HUES64 (cell line): ENCODE data around the gene SV2B.

Experiments used
- H3K27ac ChIP-seq: 2 replicates; pipeline ENCODE4 v1.7.0; 2013; ENCODE audit warnings: low read depth, low read length, inconsistent platforms
- H3K27me3 ChIP-seq: 2 replicates; pipeline ENCODE4 v1.6.1; 2013; ENCODE audit warnings: mild to moderate bottlenecking, low read length; ENCODE audit not compliant: insufficient read depth
- H3K36me3 ChIP-seq: 2 replicates; pipeline ENCODE4 v1.6.1; 2013; ENCODE audit warnings: mild to moderate bottlenecking, low read length; ENCODE audit not compliant: insufficient read depth
- H3K4me1 ChIP-seq: 2 replicates; pipeline ENCODE4 v1.6.1; 2013; ENCODE audit warnings: mild to moderate bottlenecking, low read length, moderate library complexity; ENCODE audit not compliant: insufficient read depth
- H3K4me3 ChIP-seq: 2 replicates; pipeline ENCODE4 v1.5.1; 2013; ENCODE audit warnings: mild to moderate bottlenecking, low read length, moderate library complexity
- H3K9ac ChIP-seq: 2 replicates; pipeline ENCODE4 v1.6.1; 2013; ENCODE audit warnings: mild to moderate bottlenecking, low read depth, low read length
- H3K9me3 ChIP-seq: 2 replicates; pipeline ENCODE4 v1.6.1; 2013; ENCODE audit warnings: low read depth, low read length; ENCODE audit not compliant: insufficient read depth
- WGBS: fragments of 150-250, 120-280 bp; methylation state at CpG from one replicate; pipeline ENCODE4 v1.1.7; 2013; ENCODE audit warnings: missing lambda C conversion rate; 5-methylcytosine and 5-hydroxymethylcytosine counted together

Gene SV2B

GRCh38 chr15:91238644-91239425 lies 138.8 kb downstream of the SV2B start:
- no peak overlapping the region for H3K27ac ChIP-seq
- no peak overlapping the region for H3K4me3 ChIP-seq
- no peaks in the 10 kb centered on the region for H3K4me1 ChIP-seq
- H3K27me3 ChIP-seq, result peaks cover 5% of the 10 kb centered on the region
- H3K9ac ChIP-seq, result no peak overlapping the region
- WGBS, result 91% methylated on average over 10 of the region's 10 CpGs
- no peaks in the 10 kb centered on the region for H3K36me3 ChIP-seq
- H3K9me3 ChIP-seq, result no peaks in the 10 kb centered on the region

GRCh38 chr15:91243826-91244225 lies 143.8 kb downstream of the SV2B start:
- Histone ChIP-seq H3K27ac (no peak overlapping the region), H3K9me3 (no peaks in the 10 kb centered on the region), H3K36me3 (no peaks in the 10 kb centered on the region), H3K9ac (no peak overlapping the region), H3K4me3 (no peak overlapping the region), H3K4me1 (no peaks in the 10 kb centered on the region), H3K27me3 (peaks cover 5% of the 10 kb centered on the region)
- WGBS, result 90% methylated on average over 2 of the region's 2 CpGs

GRCh38 chr15:91244919-91245318 lies 144.9 kb downstream of the SV2B start:
- Histone ChIP-seq H3K4me3 (no peak overlapping the region), H3K4me1 (no peaks in the 10 kb centered on the region), H3K9ac (no peak overlapping the region), H3K27ac (no peak overlapping the region), H3K27me3 (peaks cover 5% of the 10 kb centered on the region), H3K36me3 (no peaks in the 10 kb centered on the region), H3K9me3 (no peaks in the 10 kb centered on the region)
- 97% methylated on average over 4 of the region's 4 CpGs for WGBS

GRCh38 chr15:91246998-91247397 lies 146.9 kb downstream of the SV2B start:
- H3K4me3 ChIP-seq, result no peak overlapping the region
- 86% methylated on average over 2 of the region's 2 CpGs for WGBS
- H3K27me3 ChIP-seq, result peaks cover 5% of the 10 kb centered on the region; the same call in 1 of the 2 replicates
- no peaks in the 10 kb centered on the region for H3K4me1 ChIP-seq
- H3K9ac ChIP-seq, result no peak overlapping the region
- H3K36me3 ChIP-seq, result no peaks in the 10 kb centered on the region
- no peaks in the 10 kb centered on the region for H3K9me3 ChIP-seq
- H3K27ac ChIP-seq, result no peak overlapping the region

- 83% methylated on average over 3 of the region's 3 CpGs for WGBS
Measured at GRCh38 chr15:91249591-91249990, 149.5 kb downstream of the SV2B start.

GRCh38 chr15:91252322-91252721 lies 152.3 kb downstream of the SV2B start:
- Histone ChIP-seq H3K9me3 (no peaks in the 10 kb centered on the region), H3K9ac (no peak overlapping the region), H3K27me3 (no peaks in the 10 kb centered on the region), H3K36me3 (no peaks in the 10 kb centered on the region), H3K4me1 (no peaks in the 10 kb centered on the region), H3K4me3 (no peak overlapping the region), H3K27ac (no peak overlapping the region)
- WGBS, result 95% methylated on average over 7 of the region's 7 CpGs

More at GRCh38 chr15:91249591-91249990, 149.5 kb downstream of the SV2B start:
- Histone ChIP-seq H3K27ac (no peak overlapping the region), H3K9ac (no peak overlapping the region), H3K4me1 (no peaks in the 10 kb centered on the region), H3K36me3 (no peaks in the 10 kb centered on the region), H3K27me3 (no peaks in the 10 kb centered on the region), H3K9me3 (no peaks in the 10 kb centered on the region), H3K4me3 (no peak overlapping the region)

- H3K9ac ChIP-seq, result no peak overlapping the region
- H3K27me3 ChIP-seq, result no peaks in the 10 kb centered on the region
- H3K36me3 ChIP-seq, result no peaks in the 10 kb centered on the region
- no peaks in the 10 kb centered on the region for H3K9me3 ChIP-seq
- no peak overlapping the region for H3K4me3 ChIP-seq
- no peak overlapping the region for H3K27ac ChIP-seq
- WGBS, result 92% methylated on average over 2 of the region's 2 CpGs
- H3K4me1 ChIP-seq, result no peaks in the 10 kb centered on the region
Measured at GRCh38 chr15:91252756-91253155, 152.7 kb downstream of the SV2B start.

GRCh38 chr15:91253605-91254004 lies 153.5 kb downstream of the SV2B start:
- Histone ChIP-seq H3K4me1 (no peaks in the 10 kb centered on the region), H3K27me3 (no peaks in the 10 kb centered on the region), H3K36me3 (no peaks in the 10 kb centered on the region), H3K9me3 (no peaks in the 10 kb centered on the region), H3K9ac (no peak overlapping the region), H3K27ac (no peak overlapping the region), H3K4me3 (no peak overlapping the region)
- 97% methylated on average over 3 of the region's 3 CpGs for WGBS

GRCh38 chr15:91254766-91255165 lies 154.7 kb downstream of the SV2B start:
- no peaks in the 10 kb centered on the region for H3K4me1 ChIP-seq
- no peak overlapping the region for H3K27ac ChIP-seq
- H3K36me3 ChIP-seq, result no peaks in the 10 kb centered on the region
- H3K9ac ChIP-seq, result no peak overlapping the region
- 92% methylated on average over 3 of the region's 3 CpGs for WGBS
- H3K27me3 ChIP-seq, result no peaks in the 10 kb centered on the region
- no peak overlapping the region for H3K4me3 ChIP-seq
- no peaks in the 10 kb centered on the region for H3K9me3 ChIP-seq

GRCh38 chr15:91255670-91256192 lies 155.7 kb downstream of the SV2B start:
- H3K9ac ChIP-seq, result no peak overlapping the region

GRCh38 chr15:91257746-91258414 lies 157.8 kb downstream of the SV2B start:
- no peak overlapping the region for H3K9ac ChIP-seq
- H3K4me1 ChIP-seq, result no peaks in the 10 kb centered on the region
- H3K36me3 ChIP-seq, result no peaks in the 10 kb centered on the region
- WGBS, result 93% methylated on average over 6 of the region's 6 CpGs
- no peaks in the 10 kb centered on the region for H3K27me3 ChIP-seq
- no peak overlapping the region for H3K27ac ChIP-seq
- H3K9me3 ChIP-seq, result no peaks in the 10 kb centered on the region
- H3K4me3 ChIP-seq, result no peak overlapping the region

More at GRCh38 chr15:91255670-91256192, 155.7 kb downstream of the SV2B start:
- no peak overlapping the region for H3K4me3 ChIP-seq
- H3K9me3 ChIP-seq, result no peaks in the 10 kb centered on the region
- no peaks in the 10 kb centered on the region for H3K27me3 ChIP-seq
- H3K36me3 ChIP-seq, result no peaks in the 10 kb centered on the region
- no peak overlapping the region for H3K27ac ChIP-seq
- WGBS, result 95% methylated on average over 3 of the region's 3 CpGs
- H3K4me1 ChIP-seq, result no peaks in the 10 kb centered on the region
